Measurements from ENCODE around the gene PALMD.

PALMD gene

GRCh38 chr1:99710994-99711393 is 65.1 kb downstream of the PALMD start:
- no peak overlapping the region for H3K9ac ChIP-seq (ENCODE audit: low read length)
- no peaks in the 10 kb centered on the region for H3K36me3 ChIP-seq (ENCODE audit: control insufficient read depth, insufficient read depth, low read length)
- H3K4me1 ChIP-seq (ENCODE audit: control insufficient read depth, insufficient read depth, low read length), result no peaks in the 10 kb centered on the region
- no peaks in the 10 kb centered on the region for H3K27me3 ChIP-seq (ENCODE audit: control insufficient read depth, insufficient read depth, low read length)
- H3K9me3 ChIP-seq (ENCODE audit: control insufficient read depth, low read length), result no peaks in the 10 kb centered on the region
- no peak overlapping the region for H3K4me3 ChIP-seq (ENCODE audit: low read length)

- Histone ChIP-seq H3K27me3 (ENCODE audit: control insufficient read depth, insufficient read depth, low read length) (no peaks in the 10 kb centered on the region), H3K36me3 (ENCODE audit: control insufficient read depth, insufficient read depth, low read length) (no peaks in the 10 kb centered on the region), H3K4me1 (ENCODE audit: control insufficient read depth, insufficient read depth, low read length) (no peaks in the 10 kb centered on the region)
These were observed 67.1 kb downstream of the PALMD start for GRCh38 chr1:99713006-99713405.

GRCh38 chr1:99717005-99717404 is 71.1 kb downstream of the PALMD start:
- Histone ChIP-seq H3K4me3 (ENCODE audit: low read length) (no peak overlapping the region), H3K4me1 (ENCODE audit: control insufficient read depth, insufficient read depth, low read length) (no peaks in the 10 kb centered on the region), H3K36me3 (ENCODE audit: control insufficient read depth, insufficient read depth, low read length) (no peaks in the 10 kb centered on the region), H3K27me3 (ENCODE audit: control insufficient read depth, insufficient read depth, low read length) (no peaks in the 10 kb centered on the region), H3K9ac (ENCODE audit: low read length) (no peak overlapping the region), H3K9me3 (ENCODE audit: control insufficient read depth, low read length) (no peaks in the 10 kb centered on the region)

More at GRCh38 chr1:99713006-99713405, 67.1 kb downstream of the PALMD start:
- no peak overlapping the region for H3K9ac ChIP-seq (ENCODE audit: low read length)
- no peak overlapping the region for H3K4me3 ChIP-seq (ENCODE audit: low read length)
- H3K9me3 ChIP-seq (ENCODE audit: control insufficient read depth, low read length), result no peaks in the 10 kb centered on the region

GRCh38 chr1:99723251-99723650 is 77.3 kb downstream of the PALMD start:
- no peak overlapping the region for H3K9ac ChIP-seq (ENCODE audit: low read length)
- H3K36me3 ChIP-seq (ENCODE audit: control insufficient read depth, insufficient read depth, low read length), result no peaks in the 10 kb centered on the region
- H3K9me3 ChIP-seq (ENCODE audit: control insufficient read depth, low read length), result no peaks in the 10 kb centered on the region
- no peak overlapping the region for H3K4me3 ChIP-seq (ENCODE audit: low read length)
- H3K27me3 ChIP-seq (ENCODE audit: control insufficient read depth, insufficient read depth, low read length), result no peaks in the 10 kb centered on the region
- no peaks in the 10 kb centered on the region for H3K4me1 ChIP-seq (ENCODE audit: control insufficient read depth, insufficient read depth, low read length)

GRCh38 chr1:99725996-99726395 is 80.1 kb downstream of the PALMD start:
- no peak overlapping the region for H3K4me3 ChIP-seq (ENCODE audit: low read length)
- no peaks in the 10 kb centered on the region for H3K27me3 ChIP-seq (ENCODE audit: control insufficient read depth, insufficient read depth, low read length)
- no peaks in the 10 kb centered on the region for H3K9me3 ChIP-seq (ENCODE audit: control insufficient read depth, low read length)
- H3K4me1 ChIP-seq (ENCODE audit: control insufficient read depth, insufficient read depth, low read length), result no peaks in the 10 kb centered on the region
- H3K9ac ChIP-seq (ENCODE audit: low read length), result no peak overlapping the region
- H3K36me3 ChIP-seq (ENCODE audit: control insufficient read depth, insufficient read depth, low read length), result no peaks in the 10 kb centered on the region

GRCh38 chr1:99726407-99726806 is 80.5 kb downstream of the PALMD start:
- Histone ChIP-seq H3K27me3 (ENCODE audit: control insufficient read depth, insufficient read depth, low read length) (no peaks in the 10 kb centered on the region), H3K9ac (ENCODE audit: low read length) (no peak overlapping the region), H3K9me3 (ENCODE audit: control insufficient read depth, low read length) (no peaks in the 10 kb centered on the region), H3K4me1 (ENCODE audit: control insufficient read depth, insufficient read depth, low read length) (no peaks in the 10 kb centered on the region), H3K4me3 (ENCODE audit: low read length) (no peak overlapping the region), H3K36me3 (ENCODE audit: control insufficient read depth, insufficient read depth, low read length) (no peaks in the 10 kb centered on the region)

- H3K4me1 ChIP-seq (ENCODE audit: control insufficient read depth, insufficient read depth, low read length), result no peaks in the 10 kb centered on the region
- no peaks in the 10 kb centered on the region for H3K36me3 ChIP-seq (ENCODE audit: control insufficient read depth, insufficient read depth, low read length)
- H3K9me3 ChIP-seq (ENCODE audit: control insufficient read depth, low read length), result no peaks in the 10 kb centered on the region
- H3K9ac ChIP-seq (ENCODE audit: low read length), result no peak overlapping the region
- H3K27me3 ChIP-seq (ENCODE audit: control insufficient read depth, insufficient read depth, low read length), result no peaks in the 10 kb centered on the region
- no peak overlapping the region for H3K4me3 ChIP-seq (ENCODE audit: low read length)
These were observed 80.9 kb downstream of the PALMD start for GRCh38 chr1:99726818-99727217.

GRCh38 chr1:99727575-99728185 is 81.8 kb downstream of the PALMD start:
- H3K36me3 ChIP-seq (ENCODE audit: control insufficient read depth, insufficient read depth, low read length), result no peaks in the 10 kb centered on the region
- H3K9ac ChIP-seq (ENCODE audit: low read length), result no peak overlapping the region
- H3K27me3 ChIP-seq (ENCODE audit: control insufficient read depth, insufficient read depth, low read length), result no peaks in the 10 kb centered on the region
- H3K4me3 ChIP-seq (ENCODE audit: low read length), result no peak overlapping the region
- H3K4me1 ChIP-seq (ENCODE audit: control insufficient read depth, insufficient read depth, low read length), result no peaks in the 10 kb centered on the region
- H3K9me3 ChIP-seq (ENCODE audit: control insufficient read depth, low read length), result no peaks in the 10 kb centered on the region

- Histone ChIP-seq H3K4me1 (ENCODE audit: control insufficient read depth, insufficient read depth, low read length) (no peaks in the 10 kb centered on the region), H3K27me3 (ENCODE audit: control insufficient read depth, insufficient read depth, low read length) (no peaks in the 10 kb centered on the region), H3K9ac (ENCODE audit: low read length) (no peak overlapping the region), H3K4me3 (ENCODE audit: low read length) (no peak overlapping the region), H3K36me3 (ENCODE audit: control insufficient read depth, insufficient read depth, low read length) (no peaks in the 10 kb centered on the region), H3K9me3 (ENCODE audit: control insufficient read depth, low read length) (no peaks in the 10 kb centered on the region)
These were observed 82.8 kb downstream of the PALMD start for GRCh38 chr1:99728494-99729235.

- Histone ChIP-seq H3K36me3 (ENCODE audit: control insufficient read depth, insufficient read depth, low read length) (no peaks in the 10 kb centered on the region), H3K9ac (ENCODE audit: low read length) (no peak overlapping the region), H3K4me3 (ENCODE audit: low read length) (no peak overlapping the region), H3K4me1 (ENCODE audit: control insufficient read depth, insufficient read depth, low read length) (no peaks in the 10 kb centered on the region), H3K9me3 (ENCODE audit: control insufficient read depth, low read length) (no peaks in the 10 kb centered on the region), H3K27me3 (ENCODE audit: control insufficient read depth, insufficient read depth, low read length) (no peaks in the 10 kb centered on the region)
These were observed 85.5 kb downstream of the PALMD start for GRCh38 chr1:99731384-99731783.

- no peaks in the 10 kb centered on the region for H3K9me3 ChIP-seq (ENCODE audit: control insufficient read depth, low read length)
- H3K4me1 ChIP-seq (ENCODE audit: control insufficient read depth, insufficient read depth, low read length), result no peaks in the 10 kb centered on the region
These were observed 89.9 kb downstream of the PALMD start for GRCh38 chr1:99735852-99736251.

GRCh38 chr1:99737016-99737415 is 91.1 kb downstream of the PALMD start:
- no peaks in the 10 kb centered on the region for H3K36me3 ChIP-seq (ENCODE audit: control insufficient read depth, insufficient read depth, low read length)
- H3K9me3 ChIP-seq (ENCODE audit: control insufficient read depth, low read length), result no peaks in the 10 kb centered on the region
- no peaks in the 10 kb centered on the region for H3K4me1 ChIP-seq (ENCODE audit: control insufficient read depth, insufficient read depth, low read length)
- H3K27me3 ChIP-seq (ENCODE audit: control insufficient read depth, insufficient read depth, low read length), result no peaks in the 10 kb centered on the region
- H3K9ac ChIP-seq (ENCODE audit: low read length), result no peak overlapping the region
- no peak overlapping the region for H3K4me3 ChIP-seq (ENCODE audit: low read length)

More at GRCh38 chr1:99735852-99736251, 89.9 kb downstream of the PALMD start:
- H3K27me3 ChIP-seq (ENCODE audit: control insufficient read depth, insufficient read depth, low read length), result no peaks in the 10 kb centered on the region
- H3K36me3 ChIP-seq (ENCODE audit: control insufficient read depth, insufficient read depth, low read length), result no peaks in the 10 kb centered on the region
- no peak overlapping the region for H3K9ac ChIP-seq (ENCODE audit: low read length)
- H3K4me3 ChIP-seq (ENCODE audit: low read length), result no peak overlapping the region

Data from mucosa of stomach (tissue), 1 donor.